HL-60 (cell line): Measurements from ENCODE around the gene NEK7.

Experiments used
- DNase-seq, 2 experiments: peaks; one replicate each; pipeline ENCODE4 v3.0.0-alpha.2; 2010 to 2020; ENCODE audit warnings: low read depth in 1 of 2, low spot score in 1 of 2
- H3K27ac ChIP-seq: fragments of 250-450 bp; sonication (Bioruptor Pico); replicated peaks from 2 replicates; pipeline ENCODE4 v1.5.1; 2020; ENCODE audit warnings: mild to moderate bottlenecking, moderate library complexity
- H3K27me3 ChIP-seq: fragments of 250-450 bp; sonication (Bioruptor Pico); 2 replicates; pipeline ENCODE4 v1.5.1; 2021; ENCODE audit warnings: mild to moderate bottlenecking, moderate library complexity; ENCODE audit not compliant: insufficient read depth, poor library complexity, severe bottlenecking
- H3K4me3 ChIP-seq: replicated peaks from 2 replicates; pipeline ENCODE4 v1.5.1; 2011; ENCODE audit warnings: mild to moderate bottlenecking, control low read depth, low read length; ENCODE audit not compliant: insufficient read depth
- CTCF ChIP-seq: IDR thresholded peaks from one replicate; pipeline ENCODE4 v1.5.1; 2011; ENCODE audit warnings: low read length, control low read depth, inconsistent platforms; ENCODE audit not compliant: insufficient read depth
- GABPA ChIP-seq: IDR thresholded peaks from 2 replicates; pipeline ENCODE4 v1.6.1; 2012; ENCODE audit warnings: low read depth
- POLR2AphosphoS5 ChIP-seq: IDR thresholded peaks from 2 replicates; pipeline ENCODE4 v1.6.1; 2012; ENCODE audit warnings: low read depth
- REST ChIP-seq: IDR thresholded peaks from 2 replicates; pipeline ENCODE4 v1.6.1; 2012; ENCODE audit warnings: low read depth; ENCODE audit not compliant: insufficient replicate concordance
- SPI1 ChIP-seq: IDR thresholded peaks from 2 replicates; pipeline ENCODE4 v1.6.1; 2012; ENCODE audit warnings: low read depth, mild to moderate bottlenecking, borderline replicate concordance

The NEK7 gene

DNA sequence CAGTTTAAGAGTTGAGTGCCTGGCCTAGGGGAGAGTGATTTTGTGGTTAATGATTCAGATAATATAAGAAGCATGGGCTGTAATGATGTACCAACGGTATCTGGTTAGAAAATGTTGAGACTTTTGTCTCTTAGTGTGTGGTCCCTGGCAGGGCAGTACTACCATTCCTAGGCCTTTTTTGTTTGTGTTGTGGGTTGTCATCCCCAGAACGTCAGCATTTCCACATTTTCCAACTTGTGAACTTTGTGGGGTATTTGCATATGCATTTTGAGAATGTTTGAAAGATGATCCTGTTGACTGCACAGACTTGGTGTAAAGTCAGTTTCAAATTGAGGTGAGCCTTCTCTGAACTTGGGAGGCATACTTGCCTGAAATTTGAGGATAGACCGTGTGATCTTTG is 11.4 kb downstream of the NEK7 start:
- no peak for TF ChIP-seq POLR2AphosphoS5
- Histone ChIP-seq H3K4me3 (no peak overlapping the region), H3K27ac (no peak overlapping the region), H3K27me3 (no peaks in the 10 kb centered on the region)
- no peak for DNase-seq

DNA sequence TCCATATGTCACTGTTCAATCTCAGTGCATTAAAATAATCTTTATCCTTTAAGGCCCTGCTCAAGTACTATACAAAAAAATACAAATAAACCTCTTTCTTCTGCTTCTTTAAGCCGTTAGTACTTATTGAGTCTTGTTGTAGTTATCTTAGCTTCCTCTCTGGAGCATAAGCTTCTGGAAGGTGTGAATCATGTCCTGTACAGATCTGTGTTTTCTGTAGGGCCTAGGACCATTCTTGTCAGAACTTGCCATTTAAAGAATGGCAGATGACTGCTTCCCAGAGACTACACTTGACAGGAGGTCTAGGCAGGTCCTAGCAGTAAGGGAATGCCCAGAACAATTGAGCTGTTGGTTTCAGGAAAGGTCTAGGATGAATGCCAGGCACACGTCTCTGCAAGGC is 12.9 kb downstream of the NEK7 start:
- DNase-seq, result no peak
- no peaks in the 10 kb centered on the region for H3K27me3 ChIP-seq
- no peak overlapping the region for H3K27ac ChIP-seq
- H3K4me3 ChIP-seq, result no peak overlapping the region
- TF ChIP-seq REST (no peak), GABPA (no peak), POLR2AphosphoS5 (no peak), CTCF (no peak), SPI1 (no peak)

DNA sequence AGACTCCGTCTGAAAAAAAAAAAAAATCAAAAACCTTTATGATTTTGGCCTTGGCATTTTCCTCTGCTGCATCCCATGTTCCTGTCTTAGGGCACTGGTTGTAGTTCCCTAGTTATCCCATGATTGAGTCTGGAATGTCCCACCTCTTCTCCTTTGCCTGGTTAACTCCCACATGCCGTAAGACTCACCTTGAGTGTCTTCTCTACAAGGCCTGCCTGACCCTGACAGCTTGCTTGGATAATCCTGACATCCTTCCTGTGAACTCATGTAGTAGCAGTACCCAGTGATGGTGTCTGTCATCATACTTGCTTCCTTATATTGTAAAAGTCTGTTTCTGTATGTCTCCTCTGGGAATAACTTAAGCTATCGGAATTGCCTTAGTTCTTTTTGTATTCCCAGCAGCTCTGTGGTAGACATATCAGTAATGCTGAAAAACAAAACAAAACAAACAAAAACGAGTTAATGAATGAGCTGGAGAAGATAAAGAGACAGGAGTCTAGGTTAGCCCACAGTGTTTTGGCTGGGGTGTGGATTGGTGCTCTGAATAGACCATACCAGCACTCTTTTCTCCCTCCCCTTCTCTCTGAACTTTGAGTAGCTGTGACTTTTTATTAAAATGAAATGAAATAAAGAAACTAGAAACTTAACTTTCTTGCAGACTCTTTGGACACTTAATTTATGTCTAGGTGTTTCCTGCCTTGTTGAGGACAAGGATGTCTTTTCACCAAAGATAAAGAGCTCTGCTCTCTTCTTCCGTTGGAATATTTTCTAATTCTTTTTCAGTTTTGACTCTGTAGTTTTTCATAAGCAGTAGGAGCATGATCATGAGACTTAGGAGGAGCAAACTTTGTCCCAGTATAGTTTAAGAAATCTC is 15.1 kb downstream of the NEK7 start:
- Histone ChIP-seq H3K27ac (no peak overlapping the region), H3K4me3 (no peak overlapping the region)
- TF ChIP-seq GABPA (no peak), SPI1 (no peak), CTCF (no peak), REST (no peak), POLR2AphosphoS5 (no peak)

DNA sequence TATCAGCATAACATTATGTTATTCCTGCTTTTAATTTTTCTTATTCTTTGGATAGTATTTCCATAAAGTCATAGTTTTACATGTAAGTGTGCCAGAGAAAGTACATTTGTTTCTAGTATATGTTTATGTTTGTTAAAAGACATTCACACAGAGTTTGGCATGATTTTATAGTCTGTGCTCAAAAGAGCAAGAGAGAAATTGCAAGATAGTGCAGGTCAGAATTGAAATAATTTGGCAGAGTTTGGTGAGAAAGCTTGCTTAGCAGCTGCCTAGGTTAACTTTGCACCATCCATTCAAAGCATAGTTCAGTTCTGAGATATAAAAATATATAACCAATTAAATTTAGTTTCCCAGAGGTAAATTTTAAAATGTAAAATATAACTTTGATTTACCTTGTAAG is 17.0 kb downstream of the NEK7 start:
- H3K27me3 ChIP-seq, result no peaks in the 10 kb centered on the region
- H3K4me3 ChIP-seq, result no peak overlapping the region
- TF ChIP-seq POLR2AphosphoS5, result no peak
- no peak for TF ChIP-seq CTCF
- TF ChIP-seq GABPA, result no peak
- no peak for TF ChIP-seq REST
- TF ChIP-seq SPI1, result no peak
- DNase-seq, result no peak
- no peak overlapping the region for H3K27ac ChIP-seq

More for the DNA sequence above, 15.1 kb downstream of the NEK7 start:
- H3K27me3 ChIP-seq, result no peaks in the 10 kb centered on the region
- no peak for DNase-seq
